Measurements from ENCODE around the gene TEKT2.

Gene TEKT2

GRCh38 chr1:36092166-36092797, 8.4 kb downstream of the TEKT2 start:
- TF ChIP-seq, protein P1, sequence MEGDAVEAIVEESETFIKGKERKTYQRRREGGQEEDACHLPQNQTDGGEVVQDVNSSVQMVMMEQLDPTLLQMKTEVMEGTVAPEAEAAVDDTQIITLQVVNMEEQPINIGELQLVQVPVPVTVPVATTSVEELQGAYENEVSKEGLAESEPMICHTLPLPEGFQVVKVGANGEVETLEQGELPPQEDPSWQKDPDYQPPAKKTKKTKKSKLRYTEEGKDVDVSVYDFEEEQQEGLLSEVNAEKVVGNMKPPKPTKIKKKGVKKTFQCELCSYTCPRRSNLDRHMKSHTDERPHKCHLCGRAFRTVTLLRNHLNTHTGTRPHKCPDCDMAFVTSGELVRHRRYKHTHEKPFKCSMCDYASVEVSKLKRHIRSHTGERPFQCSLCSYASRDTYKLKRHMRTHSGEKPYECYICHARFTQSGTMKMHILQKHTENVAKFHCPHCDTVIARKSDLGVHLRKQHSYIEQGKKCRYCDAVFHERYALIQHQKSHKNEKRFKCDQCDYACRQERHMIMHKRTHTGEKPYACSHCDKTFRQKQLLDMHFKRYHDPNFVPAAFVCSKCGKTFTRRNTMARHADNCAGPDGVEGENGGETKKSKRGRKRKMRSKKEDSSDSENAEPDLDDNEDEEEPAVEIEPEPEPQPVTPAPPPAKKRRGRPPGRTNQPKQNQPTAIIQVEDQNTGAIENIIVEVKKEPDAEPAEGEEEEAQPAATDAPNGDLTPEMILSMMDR (IDR thresholded peaks at IDR 0.05; ENCODE audit: low read depth, low read length) = no peak

GRCh38 chr1:36092798-36093185, 8.9 kb downstream of the TEKT2 start:
- no peak for DNase-seq (ENCODE audit: extremely low read depth, low read depth)
- TF ChIP-seq, protein P1 (IDR thresholded peaks at IDR 0.05; ENCODE audit: low read depth, low read length) = no peak

More at GRCh38 chr1:36092166-36092797, 8.4 kb downstream of the TEKT2 start:
- no peak for DNase-seq (ENCODE audit: extremely low read depth, low read depth)

- no peak for DNase-seq (ENCODE audit: extremely low read depth, low read depth)
- TF ChIP-seq, protein P1 (IDR thresholded peaks at IDR 0.05; ENCODE audit: low read depth, low read length) = no peak
These were observed 9.3 kb downstream of the TEKT2 start for GRCh38 chr1:36093226-36093625.

DNA sequence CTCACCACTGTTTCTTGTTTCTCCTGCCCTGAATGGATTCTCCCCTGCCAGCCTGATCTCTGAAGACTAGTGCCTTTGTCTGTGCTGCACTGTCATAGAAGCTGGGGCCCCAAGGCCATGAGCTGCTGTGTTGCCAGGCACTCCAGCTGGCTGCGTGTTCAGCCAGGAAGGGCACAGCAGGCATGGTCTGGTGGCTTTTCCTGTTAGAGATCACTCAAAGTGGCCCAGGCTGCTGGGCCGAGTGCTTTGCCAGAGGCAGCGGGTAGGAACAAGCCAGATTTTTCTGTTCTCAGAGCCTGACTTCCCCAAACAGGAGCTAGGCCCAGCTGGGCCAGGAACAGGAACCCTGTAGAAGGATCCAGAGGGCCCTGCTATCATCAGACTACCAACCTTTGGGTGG, 10.0 kb downstream of the TEKT2 start:
- no peak for DNase-seq (ENCODE audit: extremely low read depth, low read depth)
- TF ChIP-seq, protein P1 (IDR thresholded peaks at IDR 0.05; ENCODE audit: low read depth, low read length) = no peak

- TF ChIP-seq, protein P1 (IDR thresholded peaks at IDR 0.05; ENCODE audit: low read depth, low read length) = no peak
- peak; percentile 71 for DNase-seq (ENCODE audit: extremely low read depth, low read depth)
These were observed 10.7 kb downstream of the TEKT2 start for GRCh38 chr1:36094621-36095061.

- DNase-seq (ENCODE audit: extremely low read depth, low read depth) = no peak
- TF ChIP-seq, protein P1 (IDR thresholded peaks at IDR 0.05; ENCODE audit: low read depth, low read length) = no peak
These were observed 12.0 kb downstream of the TEKT2 start for GRCh38 chr1:36095760-36096405.

Data from AG09319 (cell line).